ENCODE measurements around the gene PATJ. TPM values are rescaled to one million over a fixed set of nuclear protein-coding genes. Genes with fewer than 3 reads are reported as not detected.

Gene PATJ
- total and polyA plus RNA-seq, 2 of the 13 experiments (the other 11 are each of a cell fraction or from before 2014, with no cell fraction given): 6.2 to 16.8 TPM

DNA sequence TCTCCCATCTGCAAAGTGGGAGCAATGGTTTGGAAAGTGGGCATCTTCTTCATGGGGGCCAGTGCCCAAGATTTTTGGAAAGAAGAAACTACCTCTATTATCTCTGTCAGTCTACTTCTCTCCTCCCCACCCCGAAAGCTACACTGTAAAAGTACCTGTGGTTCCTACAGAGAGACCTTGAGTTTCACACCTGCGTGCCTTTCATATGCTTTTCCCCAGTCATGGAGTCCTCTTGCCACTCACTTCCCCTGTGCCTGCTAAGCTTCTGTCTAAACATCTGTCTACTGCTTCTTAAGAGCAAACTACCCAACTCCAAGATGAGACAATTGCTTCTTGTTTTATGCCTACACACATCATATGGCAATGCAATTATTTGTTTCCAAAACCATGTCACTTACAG, 261.5 kb downstream of the PATJ start:
- Histone ChIP-seq H3K9me3 (ENCODE audit: low read length) (no peaks in the 10 kb centered on the region), H3K4me3 (replicated peaks in 1 of 3; ENCODE audit: insufficient read depth in 1 of 3, low read depth in 2 of 3, low read length in 3 of 3) (no peak overlapping the region), H3K9ac (ENCODE audit: insufficient read depth, low read depth, low read length) (no peak overlapping the region), H2AFZ (ENCODE audit: low read length) (no peak overlapping the region), H4K20me1 (ENCODE audit: insufficient read depth, low read length) (no peaks in the 10 kb centered on the region), H3K4me2 (ENCODE audit: low read depth, low read length) (no peak overlapping the region), H3K27me3 (ENCODE audit: control insufficient read depth in 1 of 2, insufficient read depth in 2 of 2, low read length in 2 of 2) (no peaks in the 10 kb centered on the region), H3K79me2 (ENCODE audit: insufficient read depth, low read length) (no peaks in the 10 kb centered on the region), H3K36me3 (replicated peaks in 1 of 2; ENCODE audit: control insufficient read depth in 1 of 2, insufficient read depth in 2 of 2, low read length in 2 of 2) (no peaks in the 10 kb centered on the region), H3K4me1 (ENCODE audit: insufficient read depth, low read length) (no peaks in the 10 kb centered on the region), H3K27ac (ENCODE audit: extremely low read length, insufficient read depth, low read length) (no peak overlapping the region)
- POLR2A ChIA-PET: no interaction called here
- 96% methylated on average over 2 of the region's 2 CpGs for WGBS (ENCODE audit: low lambda C conversion rate)
- TF ChIP-seq HOXA7 (CRISPR knock-in tag; IDR thresholded peaks at IDR 0.05): no peak
- no peak for TF ChIP-seq PHF5A (CRISPR knock-in tag; IDR thresholded peaks at IDR 0.05; ENCODE audit: low read depth, unreplicated experiment)
- TF ChIP-seq ELF1 (CRISPR knock-in tag; IDR thresholded peaks at IDR 0.05): no peak
- no peak for TF ChIP-seq ZNF205 (CRISPR knock-in tag; IDR thresholded peaks at IDR 0.05)
- TF ChIP-seq, protein P1, sequence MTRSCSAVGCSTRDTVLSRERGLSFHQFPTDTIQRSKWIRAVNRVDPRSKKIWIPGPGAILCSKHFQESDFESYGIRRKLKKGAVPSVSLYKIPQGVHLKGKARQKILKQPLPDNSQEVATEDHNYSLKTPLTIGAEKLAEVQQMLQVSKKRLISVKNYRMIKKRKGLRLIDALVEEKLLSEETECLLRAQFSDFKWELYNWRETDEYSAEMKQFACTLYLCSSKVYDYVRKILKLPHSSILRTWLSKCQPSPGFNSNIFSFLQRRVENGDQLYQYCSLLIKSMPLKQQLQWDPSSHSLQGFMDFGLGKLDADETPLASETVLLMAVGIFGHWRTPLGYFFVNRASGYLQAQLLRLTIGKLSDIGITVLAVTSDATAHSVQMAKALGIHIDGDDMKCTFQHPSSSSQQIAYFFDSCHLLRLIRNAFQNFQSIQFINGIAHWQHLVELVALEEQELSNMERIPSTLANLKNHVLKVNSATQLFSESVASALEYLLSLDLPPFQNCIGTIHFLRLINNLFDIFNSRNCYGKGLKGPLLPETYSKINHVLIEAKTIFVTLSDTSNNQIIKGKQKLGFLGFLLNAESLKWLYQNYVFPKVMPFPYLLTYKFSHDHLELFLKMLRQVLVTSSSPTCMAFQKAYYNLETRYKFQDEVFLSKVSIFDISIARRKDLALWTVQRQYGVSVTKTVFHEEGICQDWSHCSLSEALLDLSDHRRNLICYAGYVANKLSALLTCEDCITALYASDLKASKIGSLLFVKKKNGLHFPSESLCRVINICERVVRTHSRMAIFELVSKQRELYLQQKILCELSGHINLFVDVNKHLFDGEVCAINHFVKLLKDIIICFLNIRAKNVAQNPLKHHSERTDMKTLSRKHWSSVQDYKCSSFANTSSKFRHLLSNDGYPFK (CRISPR knock-in tag; IDR thresholded peaks at IDR 0.05; ENCODE audit: borderline replicate concordance): no peak
- TF ChIP-seq FOXK2 (IDR thresholded peaks at IDR 0.05): no peak
- TF ChIP-seq, protein P2, sequence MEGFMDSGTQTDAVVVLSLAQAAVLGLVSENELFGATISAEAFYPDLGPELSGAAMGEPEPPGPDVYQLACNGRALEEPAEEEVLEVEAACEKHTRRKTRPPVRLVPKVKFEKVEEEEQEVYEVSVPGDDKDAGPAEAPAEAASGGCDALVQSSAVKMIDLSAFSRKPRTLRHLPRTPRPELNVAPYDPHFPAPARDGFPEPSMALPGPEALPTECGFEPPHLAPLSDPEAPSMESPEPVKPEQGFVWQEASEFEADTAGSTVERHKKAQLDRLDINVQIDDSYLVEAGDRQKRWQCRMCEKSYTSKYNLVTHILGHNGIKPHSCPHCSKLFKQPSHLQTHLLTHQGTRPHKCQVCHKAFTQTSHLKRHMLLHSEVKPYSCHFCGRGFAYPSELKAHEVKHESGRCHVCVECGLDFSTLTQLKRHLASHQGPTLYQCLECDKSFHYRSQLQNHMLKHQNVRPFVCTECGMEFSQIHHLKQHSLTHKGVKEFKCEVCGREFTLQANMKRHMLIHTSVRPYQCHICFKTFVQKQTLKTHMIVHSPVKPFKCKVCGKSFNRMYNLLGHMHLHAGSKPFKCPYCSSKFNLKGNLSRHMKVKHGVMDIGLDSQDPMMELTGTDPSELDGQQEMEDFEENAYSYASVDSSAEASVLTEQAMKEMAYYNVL (CRISPR knock-in tag; IDR thresholded peaks at IDR 0.05; ENCODE audit: borderline replicate concordance): no peak
- TF ChIP-seq, protein P3, sequence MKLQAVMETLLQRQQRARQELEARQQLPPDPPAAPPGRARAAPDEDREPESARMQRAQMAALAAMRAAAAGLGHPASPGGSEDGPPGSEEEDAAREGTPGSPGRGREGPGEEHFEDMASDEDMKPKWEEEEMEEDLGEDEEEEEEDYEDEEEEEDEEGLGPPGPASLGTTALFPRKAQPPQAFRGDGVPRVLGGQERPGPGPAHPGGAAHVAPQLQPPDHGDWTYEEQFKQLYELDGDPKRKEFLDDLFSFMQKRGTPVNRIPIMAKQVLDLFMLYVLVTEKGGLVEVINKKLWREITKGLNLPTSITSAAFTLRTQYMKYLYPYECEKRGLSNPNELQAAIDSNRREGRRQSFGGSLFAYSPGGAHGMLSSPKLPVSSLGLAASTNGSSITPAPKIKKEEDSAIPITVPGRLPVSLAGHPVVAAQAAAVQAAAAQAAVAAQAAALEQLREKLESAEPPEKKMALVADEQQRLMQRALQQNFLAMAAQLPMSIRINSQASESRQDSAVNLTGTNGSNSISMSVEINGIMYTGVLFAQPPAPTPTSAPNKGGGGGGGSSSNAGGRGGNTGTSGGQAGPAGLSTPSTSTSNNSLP (IDR thresholded peaks at IDR 0.05; ENCODE audit: low read depth, low read length): no peak
- TF ChIP-seq RARA (CRISPR knock-in tag; IDR thresholded peaks at IDR 0.05): no peak
- TF ChIP-seq, protein P4, sequence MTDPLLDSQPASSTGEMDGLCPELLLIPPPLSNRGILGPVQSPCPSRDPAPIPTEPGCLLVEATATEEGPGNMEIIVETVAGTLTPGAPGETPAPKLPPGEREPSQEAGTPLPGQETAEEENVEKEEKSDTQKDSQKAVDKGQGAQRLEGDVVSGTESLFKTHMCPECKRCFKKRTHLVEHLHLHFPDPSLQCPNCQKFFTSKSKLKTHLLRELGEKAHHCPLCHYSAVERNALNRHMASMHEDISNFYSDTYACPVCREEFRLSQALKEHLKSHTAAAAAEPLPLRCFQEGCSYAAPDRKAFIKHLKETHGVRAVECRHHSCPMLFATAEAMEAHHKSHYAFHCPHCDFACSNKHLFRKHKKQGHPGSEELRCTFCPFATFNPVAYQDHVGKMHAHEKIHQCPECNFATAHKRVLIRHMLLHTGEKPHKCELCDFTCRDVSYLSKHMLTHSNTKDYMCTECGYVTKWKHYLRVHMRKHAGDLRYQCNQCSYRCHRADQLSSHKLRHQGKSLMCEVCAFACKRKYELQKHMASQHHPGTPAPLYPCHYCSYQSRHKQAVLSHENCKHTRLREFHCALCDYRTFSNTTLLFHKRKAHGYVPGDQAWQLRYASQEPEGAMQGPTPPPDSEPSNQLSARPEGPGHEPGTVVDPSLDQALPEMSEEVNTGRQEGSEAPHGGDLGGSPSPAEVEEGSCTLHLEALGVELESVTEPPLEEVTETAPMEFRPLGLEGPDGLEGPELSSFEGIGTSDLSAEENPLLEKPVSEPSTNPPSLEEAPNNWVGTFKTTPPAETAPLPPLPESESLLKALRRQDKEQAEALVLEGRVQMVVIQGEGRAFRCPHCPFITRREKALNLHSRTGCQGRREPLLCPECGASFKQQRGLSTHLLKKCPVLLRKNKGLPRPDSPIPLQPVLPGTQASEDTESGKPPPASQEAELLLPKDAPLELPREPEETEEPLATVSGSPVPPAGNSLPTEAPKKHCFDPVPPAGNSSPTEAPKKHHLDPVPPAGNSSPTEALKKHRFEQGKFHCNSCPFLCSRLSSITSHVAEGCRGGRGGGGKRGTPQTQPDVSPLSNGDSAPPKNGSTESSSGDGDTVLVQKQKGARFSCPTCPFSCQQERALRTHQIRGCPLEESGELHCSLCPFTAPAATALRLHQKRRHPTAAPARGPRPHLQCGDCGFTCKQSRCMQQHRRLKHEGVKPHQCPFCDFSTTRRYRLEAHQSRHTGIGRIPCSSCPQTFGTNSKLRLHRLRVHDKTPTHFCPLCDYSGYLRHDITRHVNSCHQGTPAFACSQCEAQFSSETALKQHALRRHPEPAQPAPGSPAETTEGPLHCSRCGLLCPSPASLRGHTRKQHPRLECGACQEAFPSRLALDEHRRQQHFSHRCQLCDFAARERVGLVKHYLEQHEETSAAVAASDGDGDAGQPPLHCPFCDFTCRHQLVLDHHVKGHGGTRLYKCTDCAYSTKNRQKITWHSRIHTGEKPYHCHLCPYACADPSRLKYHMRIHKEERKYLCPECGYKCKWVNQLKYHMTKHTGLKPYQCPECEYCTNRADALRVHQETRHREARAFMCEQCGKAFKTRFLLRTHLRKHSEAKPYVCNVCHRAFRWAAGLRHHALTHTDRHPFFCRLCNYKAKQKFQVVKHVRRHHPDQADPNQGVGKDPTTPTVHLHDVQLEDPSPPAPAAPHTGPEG (CRISPR knock-in tag; IDR thresholded peaks at IDR 0.05): no peak
- TF ChIP-seq SALL2 (CRISPR knock-in tag; IDR thresholded peaks at IDR 0.05): no peak
- no peak for TF ChIP-seq ZNF558 (CRISPR knock-in tag; IDR thresholded peaks at IDR 0.05; ENCODE audit: borderline replicate concordance)
- ATAC-seq (no peak), DNase-seq (ENCODE audit: low spot score) (no peak), FAIRE-seq (no peak)
- intact Hi-C loops (cut with micrococcal nuclease; ENCODE audit: unreplicated experiment) (no loop called here), in situ Hi-C loops (cut with HindIII; ENCODE audit: extremely low pct_ligation_motif_present, low pct_unique_long_range_greater_than_20kb) (no loop called here)
- CTCF ChIA-PET (ENCODE audit: low intra/inter-chr PET ratio, low total read pairs): no interaction called here
- BruUV-seq (replicated peaks): no TSS peak
